Activated CD4-positive, alpha-beta T cell treated with anti-CD3 and anti-CD28 coated beads, Interleukin-2, amount 50 U/mL, for 16 hours (primary cell): ENCODE results near the gene FHOD3.
"Not testable (repeated sequence)": the region's sequence is repeated elsewhere in the genome, so short reads cannot be mapped to it uniquely, and the experiment has no call there.

Source experiments
- DNase-seq: peaks from one replicate; pipeline ENCODE4 v3.0.0-alpha.2; 2020

Gene FHOD3

DNA sequence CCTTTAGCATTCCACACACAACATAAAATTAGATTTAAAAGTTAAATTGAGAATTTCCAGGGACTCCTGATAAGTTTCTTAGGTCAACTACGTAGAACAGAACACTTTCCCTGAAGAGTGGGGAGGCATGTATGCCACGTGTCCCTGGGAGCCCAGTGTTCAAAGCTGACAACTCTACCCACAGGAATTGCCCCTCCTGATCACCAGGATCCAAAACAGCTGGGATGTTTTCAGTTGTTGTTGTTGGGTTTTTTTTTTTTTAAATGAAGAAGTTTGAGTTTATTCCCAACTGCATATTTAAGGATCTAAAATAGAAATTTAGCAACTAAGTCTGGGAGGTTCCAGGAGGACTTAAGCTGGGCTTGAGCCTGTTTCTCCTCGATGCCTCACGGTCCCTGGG, 430.8 kb downstream of the FHOD3 start:
- no peak for DNase-seq

DNA sequence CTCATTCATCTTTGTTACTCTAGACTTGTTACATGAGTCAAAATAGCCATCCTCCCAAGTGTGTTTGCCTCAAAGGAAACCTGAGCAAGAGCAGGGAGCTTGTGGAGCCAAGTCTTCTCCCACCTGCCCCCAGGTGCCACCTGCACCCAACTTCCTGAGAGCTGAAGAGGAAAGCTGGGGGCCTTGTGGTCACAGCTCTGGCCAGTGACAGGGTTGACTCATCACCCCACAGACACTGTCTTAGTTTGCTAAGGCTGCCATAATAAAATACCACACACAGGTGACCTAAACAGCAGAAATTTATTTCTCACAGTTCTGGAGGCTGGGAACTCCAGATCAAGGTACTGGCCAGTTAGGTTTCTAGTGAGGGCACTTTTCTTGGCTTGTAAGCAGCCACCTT, 431.7 kb downstream of the FHOD3 start:
- DNase-seq, result no peak

DNA sequence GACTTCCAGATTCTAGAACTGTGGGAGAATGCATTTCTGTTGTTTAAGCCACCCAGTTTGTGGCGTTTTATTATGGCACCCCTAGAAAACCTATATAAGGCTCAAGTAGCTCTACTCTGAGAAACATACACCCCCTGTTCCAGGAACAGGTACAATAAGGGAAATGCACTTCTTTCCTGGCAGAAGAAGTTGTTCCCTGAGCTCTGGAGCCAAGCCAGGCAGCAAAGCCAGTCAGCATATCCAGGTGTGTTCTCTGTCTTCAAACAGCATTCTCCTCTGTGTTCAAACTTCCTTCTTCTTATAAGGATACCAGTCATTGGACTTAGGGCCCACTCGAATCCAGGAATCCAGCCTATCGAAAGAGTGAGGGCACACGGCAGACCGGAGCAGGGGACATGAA, 434.8 kb downstream of the FHOD3 start:
- no peak for DNase-seq

DNA sequence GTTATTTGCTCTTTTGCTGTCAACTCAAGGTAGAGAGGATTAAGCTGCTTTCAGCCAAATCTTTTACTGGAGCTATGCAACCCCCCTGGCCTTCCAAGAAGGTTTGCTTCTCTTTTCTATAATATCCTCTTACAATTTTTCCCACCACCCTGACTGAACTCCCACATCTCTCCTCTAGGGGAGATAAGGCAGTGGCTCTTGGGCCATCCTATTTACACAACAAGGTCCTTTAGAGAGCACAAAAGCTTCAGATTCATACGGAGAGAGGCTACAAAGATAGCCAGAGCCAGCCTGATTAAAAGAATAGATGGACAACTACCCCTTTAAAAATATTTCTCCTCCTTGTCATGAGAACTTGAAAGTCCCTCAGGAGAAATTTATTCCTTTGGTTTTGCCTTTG, 435.6 kb downstream of the FHOD3 start:
- no peak for DNase-seq

DNA sequence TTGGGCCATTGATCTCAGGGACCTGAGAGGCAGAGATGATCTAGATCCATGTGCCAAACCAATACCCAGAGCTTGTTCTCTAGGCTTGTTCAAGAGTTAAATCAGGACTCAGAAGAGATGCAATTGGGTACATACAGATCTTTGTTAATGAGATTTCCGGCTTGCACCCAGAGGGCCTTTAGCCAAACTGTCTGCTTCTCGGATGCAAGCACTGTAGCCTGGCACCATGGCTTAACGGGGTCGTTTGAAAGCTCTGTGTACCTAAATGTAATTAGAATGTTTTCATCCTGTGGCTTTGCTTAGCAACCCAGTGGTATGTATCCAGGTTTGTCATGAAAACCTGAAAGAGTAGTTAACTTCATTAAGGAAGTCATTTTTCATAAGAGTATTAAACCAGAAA, 437.1 kb downstream of the FHOD3 start:
- no peak for DNase-seq

DNA sequence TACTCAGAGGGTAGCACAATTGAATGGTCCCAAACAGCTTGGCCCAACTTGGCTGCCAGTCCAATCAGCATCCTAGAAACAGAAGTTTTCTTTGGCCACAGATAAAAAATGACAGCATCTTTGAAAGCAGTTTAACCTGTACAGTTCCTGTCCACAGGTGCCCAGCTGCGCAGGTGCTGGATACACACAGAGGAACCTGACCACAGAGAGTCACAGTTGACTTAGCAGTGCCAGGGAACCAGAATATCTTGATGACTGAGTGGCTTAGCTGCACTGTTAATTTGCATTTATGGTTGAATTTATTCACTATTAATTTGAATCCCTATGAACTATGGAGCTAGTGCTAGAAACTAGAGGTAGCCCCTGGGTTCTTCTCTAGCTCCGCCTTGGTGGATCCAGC, 437.6 kb downstream of the FHOD3 start:
- no peak for DNase-seq

DNA sequence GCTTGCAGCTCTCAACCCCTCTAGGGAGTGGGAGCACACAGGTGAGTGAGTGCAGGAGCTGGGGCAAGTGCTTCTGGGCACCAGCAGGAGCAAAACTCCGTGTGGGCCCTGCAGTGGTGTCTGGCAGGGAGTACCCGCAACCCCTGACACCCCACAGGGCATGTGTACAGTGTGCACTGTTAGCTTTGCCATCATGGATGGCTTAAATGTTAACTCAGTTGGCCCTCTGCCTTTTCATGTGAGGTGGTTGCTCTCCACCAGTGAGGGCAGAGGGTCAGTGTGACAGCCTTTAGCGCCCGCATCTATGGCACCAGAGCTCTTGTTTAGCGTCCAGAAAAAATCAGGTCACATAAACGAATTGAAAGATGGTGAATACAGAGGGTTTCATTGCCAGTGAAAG, 438.6 kb downstream of the FHOD3 start:
- DNase-seq, result no peak

DNA sequence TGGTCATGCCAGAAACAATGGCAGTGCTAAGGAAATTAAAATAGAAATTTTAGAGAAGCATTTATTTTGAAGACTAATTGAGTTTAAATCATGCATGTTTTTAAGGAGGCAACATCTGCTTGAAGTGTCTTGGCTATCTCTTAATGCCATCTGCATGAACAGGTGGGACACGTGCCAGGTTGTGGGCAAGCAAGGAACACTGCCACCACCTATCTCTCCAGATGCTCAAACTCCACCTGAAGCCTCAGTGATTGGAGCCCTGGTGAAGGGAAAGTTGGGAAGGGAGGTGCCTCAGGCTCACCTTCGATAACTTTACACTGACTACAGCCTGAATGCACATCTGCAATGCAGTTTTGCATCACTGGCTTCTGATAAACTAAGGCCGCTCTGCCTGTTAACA, 439.8 kb downstream of the FHOD3 start:
- DNase-seq, result no peak

DNA sequence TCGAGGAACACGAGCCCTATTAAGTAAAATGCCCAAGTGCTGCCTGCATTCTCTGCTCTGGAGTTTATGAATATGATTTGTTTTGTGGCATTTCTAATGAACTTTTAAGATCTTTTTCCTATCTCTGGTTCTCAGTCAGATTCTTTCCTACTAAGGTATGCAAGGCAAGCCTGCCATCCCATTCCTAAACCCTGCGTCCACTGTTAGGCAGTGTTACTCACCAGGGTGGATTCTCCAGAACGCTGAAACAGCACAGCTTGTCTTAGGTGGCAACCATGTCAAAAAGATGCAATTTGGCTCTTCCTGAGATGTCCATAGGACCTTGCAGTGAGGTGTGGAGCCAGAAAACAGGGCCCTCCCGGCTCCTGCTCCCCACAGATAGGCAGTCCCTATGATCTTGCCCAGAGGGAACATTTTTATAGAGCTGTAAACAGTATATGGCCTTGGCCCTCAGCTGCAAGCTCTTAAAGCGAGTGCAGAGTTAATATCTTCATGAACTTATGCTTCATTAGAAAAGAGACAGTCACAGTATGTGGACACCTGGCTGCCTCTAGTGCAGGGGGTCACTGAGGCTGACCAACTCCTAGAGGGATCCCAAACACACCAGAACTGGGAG, 446.9 kb downstream of the FHOD3 start:
- DNase-seq, result no peak

DNA sequence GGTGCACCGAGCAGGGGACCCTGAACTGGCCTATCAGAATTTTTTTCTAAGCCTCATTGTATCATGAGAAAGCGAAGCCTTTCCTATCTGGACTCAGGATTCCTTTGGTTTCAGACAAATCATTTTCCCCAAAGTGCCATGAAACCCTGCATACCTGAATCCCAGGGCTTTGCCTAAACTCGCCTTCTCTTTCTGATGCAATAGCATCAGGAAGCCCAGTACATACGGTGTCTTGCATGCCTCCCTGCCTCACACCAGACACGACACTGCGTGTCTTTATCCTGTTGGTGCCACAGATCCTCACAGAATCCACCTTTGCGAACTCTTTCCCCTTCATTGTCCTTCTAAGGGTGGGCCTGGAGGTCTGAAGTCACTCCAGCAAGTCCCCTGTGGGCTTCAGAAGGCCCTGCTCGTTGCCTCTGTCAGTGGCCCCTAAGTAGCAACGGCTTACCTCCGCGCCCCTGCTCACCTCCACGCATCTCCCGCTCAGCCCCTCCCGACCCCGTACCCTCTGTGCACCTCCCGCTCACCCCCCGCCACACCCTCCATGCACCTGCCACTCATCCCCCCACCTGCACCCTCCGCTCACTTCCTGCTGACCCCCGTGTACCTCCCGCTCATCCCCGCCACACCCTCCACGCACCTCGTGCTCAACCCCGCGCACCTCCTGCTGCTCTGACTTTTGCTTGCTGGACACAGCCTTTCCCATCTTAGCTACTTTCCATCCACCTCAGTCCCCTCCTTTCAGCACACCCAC, 447.9 kb downstream of the FHOD3 start:
- DNase-seq, result no peak

DNA sequence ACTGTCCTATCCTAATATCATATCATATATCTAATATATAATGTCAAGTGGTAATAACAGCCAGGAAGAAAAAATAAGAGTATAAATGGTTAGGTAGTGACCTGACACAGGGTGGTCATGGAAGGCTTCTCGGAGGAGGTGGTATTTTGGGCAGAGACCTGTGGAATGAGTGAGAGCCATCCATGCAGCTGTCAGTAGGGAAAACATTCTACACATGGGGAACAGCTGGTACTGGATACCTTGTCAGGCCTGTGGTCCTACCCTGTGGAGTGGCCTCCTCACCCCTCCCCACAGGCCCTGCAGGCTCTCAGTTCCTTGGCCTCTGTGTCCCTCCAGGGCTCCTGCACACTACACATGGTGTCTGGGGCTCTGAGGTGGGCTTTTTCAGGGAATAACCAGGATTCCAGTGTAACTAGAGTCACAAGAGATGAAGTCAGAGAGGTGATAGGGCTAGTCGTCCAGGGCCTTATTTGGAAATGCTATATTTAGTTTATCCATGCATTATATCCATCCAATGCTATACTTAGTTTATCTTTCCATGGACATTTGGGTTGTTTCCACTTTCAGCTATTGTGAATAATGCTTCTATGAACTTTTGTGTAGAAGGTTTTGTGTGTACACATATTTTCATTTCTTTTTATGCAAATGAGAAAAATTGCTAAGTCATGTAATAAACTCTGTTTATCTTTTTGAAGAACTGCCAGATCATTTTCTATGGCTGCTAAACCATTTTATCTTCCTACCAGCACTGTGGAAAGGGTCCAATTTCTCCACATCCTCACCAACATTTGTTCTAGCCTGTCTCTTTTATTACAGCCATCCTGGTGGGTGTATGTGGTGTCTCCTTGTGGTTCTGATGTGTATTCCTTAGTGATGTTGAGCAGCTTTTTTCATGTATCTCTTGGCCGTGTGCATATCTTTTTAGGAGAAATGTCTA, 455.7 kb downstream of the FHOD3 start:
- no peak for DNase-seq

DNA sequence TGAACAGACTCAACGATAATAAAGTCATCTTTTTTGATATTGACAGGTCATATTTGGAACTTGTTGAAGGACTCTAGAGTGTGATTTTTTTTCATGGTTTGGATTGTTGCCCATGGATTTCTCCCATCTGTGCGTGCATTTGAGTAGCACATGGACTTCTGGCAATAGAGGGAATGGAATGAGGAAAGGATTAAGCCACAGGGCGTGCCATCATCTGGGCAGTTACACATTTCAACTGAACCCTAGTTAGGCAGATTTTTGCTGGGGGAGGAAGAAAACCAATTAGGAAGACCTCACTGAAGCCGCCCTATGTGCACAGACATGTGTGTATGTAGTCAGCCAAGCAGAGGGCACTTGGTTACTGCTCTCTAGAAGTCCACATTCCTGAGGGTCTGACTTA, 458.7 kb downstream of the FHOD3 start:
- DNase-seq, result no peak

DNA sequence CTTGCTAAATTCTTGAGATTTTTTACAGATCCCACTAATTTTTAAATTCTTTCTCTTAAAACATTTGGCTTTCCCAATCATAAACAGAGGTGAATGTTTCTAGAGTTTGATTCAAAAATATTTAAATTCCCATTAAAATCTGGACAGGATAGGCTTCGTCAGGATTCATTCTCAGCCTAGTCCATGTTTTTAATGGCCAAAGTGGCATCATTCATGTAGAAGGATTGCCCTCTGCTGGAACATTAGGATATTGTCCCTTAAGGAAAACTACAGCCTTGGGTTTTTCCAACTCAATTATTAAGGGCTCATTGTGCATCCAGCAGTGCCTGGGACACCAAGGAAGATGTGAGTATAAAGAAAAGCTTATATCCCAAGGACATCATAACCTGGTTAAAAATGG, 459.6 kb downstream of the FHOD3 start:
- DNase-seq, result no peak

DNA sequence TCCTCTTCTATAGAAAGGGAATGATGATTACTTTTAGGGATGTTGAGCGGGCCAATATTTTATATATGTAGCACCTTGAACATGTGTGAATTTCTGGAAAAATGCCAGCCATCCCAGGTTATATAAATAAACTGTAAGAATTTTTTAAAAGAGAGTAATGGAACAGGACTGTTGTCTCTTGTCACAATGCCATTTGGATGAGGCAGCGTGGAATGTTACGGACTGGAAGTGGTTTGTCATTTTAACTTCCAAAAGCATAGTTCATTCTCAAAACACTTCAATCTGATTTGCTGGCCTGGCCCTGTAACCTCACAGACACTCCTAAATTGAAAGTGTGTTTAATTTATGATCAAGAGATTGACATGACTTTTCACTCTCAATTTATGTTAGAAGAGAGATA, 460.5 kb downstream of the FHOD3 start:
- DNase-seq, result no peak

DNA sequence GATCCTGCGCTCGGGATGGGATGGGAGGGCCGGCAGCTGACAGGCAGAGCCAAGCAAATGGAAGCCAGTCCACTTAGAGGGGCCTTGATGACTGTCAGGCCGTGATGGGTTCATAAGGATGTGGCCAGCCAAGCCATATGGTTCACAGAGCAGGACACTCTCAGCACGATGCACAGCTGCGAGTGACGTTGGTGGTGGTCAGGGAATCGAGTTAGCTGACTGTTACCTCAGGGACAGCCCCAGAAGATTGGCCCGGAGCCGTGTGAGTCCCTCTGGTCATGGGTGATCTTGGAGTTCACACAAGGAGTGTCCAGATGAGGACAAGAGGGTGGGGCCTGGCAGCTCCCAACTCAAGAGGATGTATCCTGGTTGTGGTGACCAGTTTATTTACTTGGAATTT, 461.1 kb downstream of the FHOD3 start:
- DNase-seq, result no peak

DNA sequence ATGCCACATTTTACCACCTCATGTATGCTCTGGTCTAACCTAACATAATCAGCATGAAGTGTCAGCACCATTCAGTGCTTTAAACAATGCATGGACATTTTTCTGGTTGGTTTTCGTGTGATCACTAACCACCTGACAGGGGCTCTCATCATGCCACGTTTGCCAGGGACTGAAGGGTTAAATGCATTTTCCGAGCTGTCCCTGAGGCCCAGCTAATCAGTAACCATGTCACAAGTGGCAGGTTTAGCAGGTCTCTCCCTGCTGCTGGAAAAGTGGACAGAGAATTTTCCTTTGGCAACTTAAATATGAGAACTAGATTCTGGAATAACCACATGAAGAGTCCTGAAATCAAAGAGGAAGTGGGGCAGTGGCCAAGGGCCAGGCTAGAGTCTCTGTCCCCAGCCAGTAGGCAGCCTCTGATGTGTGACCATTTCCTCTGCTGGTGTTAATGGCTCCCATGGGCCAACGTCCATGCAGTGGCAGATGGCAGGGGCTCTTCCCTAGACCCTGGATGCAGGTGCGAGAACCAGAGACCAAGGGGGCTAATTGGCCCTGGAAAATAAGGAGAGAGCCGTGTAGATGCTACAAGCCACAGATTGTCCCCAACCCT, 461.8 kb downstream of the FHOD3 start:
- DNase-seq, result no peak

DNA sequence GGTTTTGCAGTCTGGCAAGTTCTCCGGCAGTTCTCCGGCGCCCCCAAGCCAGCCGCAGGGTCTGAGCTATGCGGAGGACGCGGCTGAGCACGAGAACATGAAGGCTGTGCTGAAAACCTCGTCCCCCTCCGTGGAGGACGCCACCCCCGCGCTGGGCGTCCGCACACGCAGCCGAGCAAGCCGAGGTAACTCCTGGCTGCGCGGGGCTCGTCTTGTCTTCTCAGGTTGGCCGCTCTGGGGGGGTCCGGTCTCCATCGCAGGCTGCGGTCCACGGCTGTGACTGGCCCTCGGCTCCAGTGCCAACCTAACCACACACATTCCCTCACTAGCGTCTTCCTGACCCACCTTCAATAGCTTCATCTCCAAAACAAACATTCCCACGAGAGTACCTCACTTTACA, 463.1 kb downstream of the FHOD3 start:
- no peak for DNase-seq

DNA sequence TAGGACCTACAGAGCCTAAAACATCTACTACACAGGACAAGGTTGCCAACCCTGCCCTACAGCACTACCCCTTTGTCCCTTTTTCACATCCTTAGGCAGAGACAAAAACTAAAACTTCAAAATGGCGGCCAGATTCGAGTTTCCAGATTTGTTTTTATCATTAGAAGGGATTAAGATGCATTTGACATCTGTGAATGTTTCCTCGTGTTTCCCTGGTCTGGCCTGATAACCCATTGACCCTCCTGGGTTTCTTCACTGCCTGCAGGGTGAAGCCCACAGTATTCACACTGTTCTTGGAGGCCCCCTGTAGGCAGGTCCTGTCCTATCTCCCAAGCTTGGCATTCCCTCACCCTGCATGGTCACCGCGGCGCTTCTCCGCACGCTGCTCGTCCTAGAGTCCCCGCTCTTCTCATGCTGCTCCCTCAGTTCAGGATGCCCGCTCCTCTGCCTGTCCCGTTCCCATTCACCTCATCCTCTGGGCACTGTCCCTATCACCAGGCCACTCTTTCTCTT, 463.7 kb downstream of the FHOD3 start:
- no peak for DNase-seq

DNA sequence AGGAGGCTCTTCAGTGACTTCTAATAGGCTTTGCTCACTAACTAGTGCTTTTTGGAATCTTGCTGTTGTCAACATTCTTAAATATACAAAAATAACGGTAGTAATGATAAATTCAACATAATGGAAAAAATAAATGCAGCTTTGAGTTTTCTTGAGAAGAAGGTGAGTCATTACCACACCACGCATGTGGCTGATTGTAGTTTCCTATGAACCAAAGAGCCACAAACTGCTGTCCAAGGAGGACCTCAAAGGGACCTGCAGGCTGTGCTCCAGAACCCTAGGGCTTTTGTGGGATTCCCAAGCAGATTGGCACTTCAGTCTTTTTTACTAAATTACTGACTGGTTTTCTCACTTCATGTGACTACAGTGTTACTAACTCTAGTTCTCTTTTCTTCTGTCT, 464.6 kb downstream of the FHOD3 start:
- DNase-seq, result peak; percentile 16

DNA sequence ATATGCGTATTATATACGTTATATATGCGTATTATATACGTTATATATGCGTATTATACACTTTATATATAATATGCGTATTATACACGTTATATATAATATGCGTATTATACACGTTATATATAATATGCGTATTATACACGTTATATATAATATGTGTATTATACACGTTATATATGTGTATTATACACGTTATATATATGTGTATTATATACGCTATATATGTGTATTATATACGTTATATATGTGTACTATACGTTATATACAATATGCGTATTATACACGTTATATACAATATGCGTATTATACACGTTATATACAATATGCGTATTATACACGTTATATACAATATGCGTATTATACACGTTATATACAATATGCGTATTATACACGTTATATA, 465.5 kb downstream of the FHOD3 start:
- DNase-seq, result not testable (repeated sequence)

DNA sequence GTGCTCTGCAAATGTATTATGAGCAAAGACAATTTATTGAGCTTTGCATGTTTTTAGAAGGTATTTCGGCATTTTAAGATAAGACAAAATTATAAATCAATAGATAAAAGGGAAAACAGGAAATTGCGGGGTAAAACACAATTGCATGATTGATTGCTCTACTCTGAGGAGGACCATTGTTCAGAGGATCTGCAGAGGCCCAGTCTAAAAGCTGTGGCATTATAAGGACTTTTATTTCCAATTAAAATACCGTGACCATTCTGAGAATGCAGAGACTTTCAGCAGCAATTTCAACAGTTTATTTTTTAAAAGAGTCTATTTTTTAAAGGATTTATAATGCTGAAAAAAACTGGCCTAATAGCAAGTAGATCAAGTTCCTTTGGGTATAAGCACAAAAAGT, 469.3 kb downstream of the FHOD3 start:
- DNase-seq, result no peak

DNA sequence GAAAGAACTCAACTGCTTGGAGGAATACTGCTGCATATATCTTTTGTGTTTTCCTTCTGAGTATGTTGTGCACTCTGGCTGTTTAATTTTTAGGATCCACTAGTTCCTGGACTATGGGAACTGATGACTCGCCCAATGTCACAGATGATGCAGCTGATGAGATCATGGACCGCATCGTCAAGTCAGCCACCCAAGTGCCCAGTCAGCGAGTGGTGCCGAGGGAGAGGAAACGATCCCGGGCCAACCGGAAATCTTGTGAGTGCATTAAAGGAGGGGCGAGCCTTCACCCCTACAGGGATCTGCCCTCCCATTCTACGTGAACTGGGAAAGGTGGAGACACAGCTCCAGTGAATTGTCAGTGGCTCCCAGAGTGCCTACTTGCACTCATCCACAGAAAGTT, 471.7 kb downstream of the FHOD3 start:
- no peak for DNase-seq

DNA sequence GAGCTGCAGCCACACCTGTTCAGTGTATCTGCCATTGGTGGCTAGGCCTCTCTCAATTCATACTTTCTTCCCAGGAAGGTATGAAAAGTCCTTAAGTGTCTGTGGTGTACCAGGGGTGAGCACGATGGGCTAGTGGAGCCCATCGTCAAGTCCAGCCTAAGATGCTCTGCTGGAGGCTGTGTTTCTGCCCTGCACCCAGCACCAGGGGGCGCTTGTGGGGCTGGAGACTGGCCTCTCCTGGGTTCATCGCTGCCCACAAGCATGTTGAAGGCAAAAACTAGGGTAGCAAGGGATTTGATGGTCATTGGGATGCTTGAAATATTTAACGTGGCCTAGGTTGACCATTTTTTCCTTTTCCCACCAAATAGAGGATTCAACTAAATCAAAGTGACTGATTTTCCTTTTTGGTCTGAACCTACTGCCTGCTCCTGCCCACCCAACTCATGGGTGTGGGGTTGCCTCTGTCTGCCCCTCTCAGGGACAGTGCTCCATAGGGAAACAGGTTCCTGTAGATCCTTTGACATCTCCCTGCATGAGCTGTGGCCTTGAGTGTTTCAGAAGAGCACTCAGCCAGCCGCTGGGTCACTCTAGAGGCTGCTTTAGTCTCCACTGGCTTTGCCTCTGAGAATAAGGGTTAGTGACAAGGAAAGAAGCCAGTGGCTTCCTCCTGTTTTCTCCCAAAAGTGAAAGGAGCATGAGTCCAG, 472.2 kb downstream of the FHOD3 start:
- DNase-seq, result peak; percentile 17
